Astrocyte (in vitro differentiated cells and primary cell): ENCODE measurements around the gene CGN.

Source experiments
- EZH2 ChIP-seq: IDR thresholded peaks from 2 replicates; pipeline ENCODE4 v1.6.1; 2012; ENCODE audit warnings: mild to moderate bottlenecking, low read length, inconsistent platforms; ENCODE audit not compliant: insufficient read depth
- TF ChIP-seq, protein P1 (sequence below): IDR thresholded peaks from 2 replicates; pipeline ENCODE4 v1.5.1; 2011; ENCODE audit warnings: low read depth, mild to moderate bottlenecking, inconsistent platforms, low read length, moderate library complexity; ENCODE audit not compliant: insufficient read depth

DNA sequence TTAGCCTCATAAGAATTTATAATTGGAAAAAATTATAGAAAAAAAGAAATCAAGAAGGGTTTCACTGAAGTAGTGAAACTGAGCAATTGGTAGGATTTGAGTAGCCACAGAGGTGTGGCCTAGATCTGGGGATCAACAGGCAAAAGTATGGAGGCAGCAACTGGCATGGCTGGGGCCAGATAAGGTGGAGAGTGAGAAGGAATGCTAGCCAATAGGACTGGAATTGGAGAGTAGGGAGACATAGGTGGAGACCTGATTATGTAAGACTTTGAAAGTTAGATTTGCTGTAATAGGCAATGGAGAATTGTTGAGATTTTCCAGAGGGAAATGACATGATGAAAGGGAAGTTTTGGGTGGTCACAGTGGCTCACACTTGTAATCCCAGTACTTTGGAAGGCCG is 24.6 kb upstream of the CGN start:
- TF ChIP-seq, protein P1, sequence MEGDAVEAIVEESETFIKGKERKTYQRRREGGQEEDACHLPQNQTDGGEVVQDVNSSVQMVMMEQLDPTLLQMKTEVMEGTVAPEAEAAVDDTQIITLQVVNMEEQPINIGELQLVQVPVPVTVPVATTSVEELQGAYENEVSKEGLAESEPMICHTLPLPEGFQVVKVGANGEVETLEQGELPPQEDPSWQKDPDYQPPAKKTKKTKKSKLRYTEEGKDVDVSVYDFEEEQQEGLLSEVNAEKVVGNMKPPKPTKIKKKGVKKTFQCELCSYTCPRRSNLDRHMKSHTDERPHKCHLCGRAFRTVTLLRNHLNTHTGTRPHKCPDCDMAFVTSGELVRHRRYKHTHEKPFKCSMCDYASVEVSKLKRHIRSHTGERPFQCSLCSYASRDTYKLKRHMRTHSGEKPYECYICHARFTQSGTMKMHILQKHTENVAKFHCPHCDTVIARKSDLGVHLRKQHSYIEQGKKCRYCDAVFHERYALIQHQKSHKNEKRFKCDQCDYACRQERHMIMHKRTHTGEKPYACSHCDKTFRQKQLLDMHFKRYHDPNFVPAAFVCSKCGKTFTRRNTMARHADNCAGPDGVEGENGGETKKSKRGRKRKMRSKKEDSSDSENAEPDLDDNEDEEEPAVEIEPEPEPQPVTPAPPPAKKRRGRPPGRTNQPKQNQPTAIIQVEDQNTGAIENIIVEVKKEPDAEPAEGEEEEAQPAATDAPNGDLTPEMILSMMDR, result no peak
- no peak for TF ChIP-seq EZH2
